Eye (tissue), 1 donor: Measurements from ENCODE around the gene TGFBR3L.

Experiments used
- DNase-seq: peaks from one replicate; pipeline ENCODE4 v3.0.0-alpha.2; 2015

TGFBR3L gene

GRCh38 chr19:7961920-7962626, 47.4 kb downstream of the TGFBR3L start:
- DNase-seq: no peak

GRCh38 chr19:7962644-7963268, 48.1 kb downstream of the TGFBR3L start:
- no peak for DNase-seq

- no peak for DNase-seq
Observed at GRCh38 chr19:7963566-7963965, 48.9 kb downstream of the TGFBR3L start.

GRCh38 chr19:7965259-7965841, 50.7 kb downstream of the TGFBR3L start:
- no peak for DNase-seq

GRCh38 chr19:7965921-7966665, 51.5 kb downstream of the TGFBR3L start:
- no peak for DNase-seq

- DNase-seq: no peak
Observed at GRCh38 chr19:7968008-7968795, 53.6 kb downstream of the TGFBR3L start.
